NK-92 treated with Interleukin-12 subunit alpha and Interleukin-12 subunit beta, amount 100 ng/mL, for 24 hours (cell line): ENCODE data around the gene ITIH1.
"Not testable (repeated sequence)": the region's sequence is repeated elsewhere in the genome, so short reads cannot be mapped to it uniquely, and the experiment has no call there.

Source experiments
- DNase-seq: peaks from one replicate; lab custom pipeline; 2025; lab: John Stamatoyannopoulos, UW

Gene ITIH1, protein sequence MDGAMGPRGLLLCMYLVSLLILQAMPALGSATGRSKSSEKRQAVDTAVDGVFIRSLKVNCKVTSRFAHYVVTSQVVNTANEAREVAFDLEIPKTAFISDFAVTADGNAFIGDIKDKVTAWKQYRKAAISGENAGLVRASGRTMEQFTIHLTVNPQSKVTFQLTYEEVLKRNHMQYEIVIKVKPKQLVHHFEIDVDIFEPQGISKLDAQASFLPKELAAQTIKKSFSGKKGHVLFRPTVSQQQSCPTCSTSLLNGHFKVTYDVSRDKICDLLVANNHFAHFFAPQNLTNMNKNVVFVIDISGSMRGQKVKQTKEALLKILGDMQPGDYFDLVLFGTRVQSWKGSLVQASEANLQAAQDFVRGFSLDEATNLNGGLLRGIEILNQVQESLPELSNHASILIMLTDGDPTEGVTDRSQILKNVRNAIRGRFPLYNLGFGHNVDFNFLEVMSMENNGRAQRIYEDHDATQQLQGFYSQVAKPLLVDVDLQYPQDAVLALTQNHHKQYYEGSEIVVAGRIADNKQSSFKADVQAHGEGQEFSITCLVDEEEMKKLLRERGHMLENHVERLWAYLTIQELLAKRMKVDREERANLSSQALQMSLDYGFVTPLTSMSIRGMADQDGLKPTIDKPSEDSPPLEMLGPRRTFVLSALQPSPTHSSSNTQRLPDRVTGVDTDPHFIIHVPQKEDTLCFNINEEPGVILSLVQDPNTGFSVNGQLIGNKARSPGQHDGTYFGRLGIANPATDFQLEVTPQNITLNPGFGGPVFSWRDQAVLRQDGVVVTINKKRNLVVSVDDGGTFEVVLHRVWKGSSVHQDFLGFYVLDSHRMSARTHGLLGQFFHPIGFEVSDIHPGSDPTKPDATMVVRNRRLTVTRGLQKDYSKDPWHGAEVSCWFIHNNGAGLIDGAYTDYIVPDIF

DNA sequence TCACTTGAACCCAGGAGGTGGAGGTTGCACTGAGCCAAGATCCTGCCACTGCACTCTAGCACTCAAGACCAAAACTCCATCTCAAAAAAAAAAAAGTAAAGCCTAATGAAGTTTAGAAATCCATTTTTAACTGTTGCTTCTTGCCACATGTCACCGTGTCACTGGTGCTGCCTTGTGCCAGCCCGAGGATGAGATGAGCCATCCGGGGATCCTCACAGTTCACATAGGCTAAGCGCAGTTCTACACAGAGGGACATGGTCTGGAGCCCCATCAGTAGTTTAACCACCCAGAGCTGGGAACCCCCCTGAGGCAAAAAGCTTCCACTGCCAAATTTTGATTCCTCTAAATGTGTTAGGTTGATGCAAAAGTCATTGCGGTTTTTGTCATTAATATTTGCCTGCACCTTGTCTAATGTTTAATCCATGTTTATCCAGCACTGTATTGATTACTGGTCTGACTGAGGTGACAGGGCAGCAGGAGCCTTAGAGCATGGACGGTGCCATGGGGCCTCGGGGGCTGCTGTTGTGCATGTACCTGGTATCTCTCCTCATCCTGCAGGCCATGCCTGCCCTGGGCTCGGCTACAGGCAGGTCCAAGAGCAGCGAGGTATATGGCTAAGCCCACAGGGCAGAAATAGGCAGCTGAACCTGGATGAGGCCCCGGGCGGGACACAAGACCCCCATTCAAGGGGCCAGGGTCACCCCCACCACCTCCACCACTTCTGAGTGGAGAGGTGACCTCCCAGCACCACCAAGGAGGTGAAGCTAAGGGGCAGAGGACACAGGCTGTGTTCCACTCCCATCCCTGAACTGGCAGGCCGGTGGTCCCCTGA, at the start of gene ITIH1:
TSS of gene ITIH1 (plus strand) at position 473 of the 832 bp plus-strand sequence. CDS start at position 490, 17 bp downstream.
- no peak for DNase-seq

DNA sequence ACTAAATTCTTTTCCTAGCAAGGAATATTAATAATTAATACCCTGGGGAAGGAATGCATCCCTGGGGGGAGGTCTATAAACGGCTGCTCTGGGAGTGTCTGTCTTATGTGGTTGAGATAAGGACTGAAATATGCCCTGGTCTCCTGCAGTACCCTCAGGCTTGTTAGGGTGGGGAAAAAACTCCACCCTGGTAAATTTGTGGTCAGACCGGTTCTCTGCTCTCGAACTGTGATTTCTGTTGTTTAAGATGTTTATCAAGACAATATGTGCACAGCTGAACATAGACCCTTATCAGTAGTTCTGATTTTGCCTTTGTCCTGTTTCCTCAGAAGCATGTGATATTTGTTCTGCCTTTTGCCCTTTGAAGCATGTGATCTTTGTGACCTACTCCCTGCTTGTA, 48.6 kb upstream of the ITIH1 start:
- not testable (repeated sequence) for DNase-seq

DNA sequence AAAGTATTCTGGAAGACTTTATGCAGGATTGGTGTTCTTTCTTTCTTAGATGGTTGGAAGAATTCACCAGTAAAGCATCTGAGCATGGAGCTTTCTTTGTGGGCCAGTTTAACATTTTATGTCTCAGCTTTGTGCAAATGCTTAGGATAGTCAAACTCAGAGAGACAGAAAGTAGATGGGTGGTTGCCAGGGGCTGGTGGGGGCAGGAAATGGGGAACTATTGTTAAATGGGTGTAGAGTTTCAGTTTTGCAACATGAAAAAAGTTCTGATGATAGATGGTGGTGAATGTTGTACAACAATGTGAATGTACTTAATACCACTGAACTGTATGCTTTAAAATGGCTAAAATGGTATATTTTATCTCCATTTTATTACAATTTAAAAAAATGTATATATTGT, 46.7 kb upstream of the ITIH1 start:
- DNase-seq, result no peak

DNA sequence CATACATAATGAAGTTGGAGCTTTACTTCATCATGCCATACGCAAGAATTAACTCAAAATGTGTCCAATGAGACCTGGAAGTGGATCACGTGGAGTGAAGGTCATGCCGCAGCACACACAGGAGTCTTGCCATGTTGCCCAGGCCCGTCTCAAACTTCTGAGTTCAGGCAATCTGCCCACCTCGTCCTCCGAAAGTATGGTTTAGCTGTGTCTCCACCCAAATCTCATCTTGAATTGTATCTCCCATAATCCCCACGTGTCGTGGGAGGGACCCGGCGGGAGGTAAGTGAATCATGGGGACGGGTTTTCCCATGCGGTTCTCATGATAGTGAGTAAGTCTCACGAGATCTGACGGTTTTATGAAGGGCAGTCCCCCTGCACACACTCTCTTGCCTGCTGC, 45.8 kb upstream of the ITIH1 start:
- DNase-seq, result no peak

DNA sequence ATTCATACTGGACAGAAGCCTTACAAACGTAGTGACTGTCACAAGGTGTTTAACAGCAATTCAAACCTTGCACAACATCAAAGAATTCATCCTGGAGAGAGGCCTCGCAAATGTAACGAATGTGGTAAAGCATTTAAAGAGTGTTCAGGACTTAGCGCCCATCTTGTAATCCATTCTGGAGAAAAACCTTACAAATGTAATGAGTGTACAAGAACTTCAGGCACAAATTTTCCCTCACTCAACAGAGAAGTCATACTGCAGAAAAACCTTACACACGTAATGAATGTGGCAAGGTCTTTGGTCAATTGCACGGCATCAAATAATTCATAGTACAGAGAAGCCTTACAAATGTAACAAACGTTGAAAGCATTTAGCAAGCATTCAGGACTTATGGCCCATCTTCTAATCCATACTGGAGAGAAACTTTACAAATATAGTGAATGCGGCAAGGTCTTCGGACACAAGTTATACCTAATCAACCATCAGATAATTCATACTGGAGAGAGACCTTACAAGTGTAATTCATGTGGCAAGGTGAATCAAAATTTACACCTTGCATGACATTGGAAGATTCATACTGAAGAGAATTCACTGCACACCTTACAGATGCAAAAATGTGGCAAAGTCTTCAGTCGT, 44.0 kb upstream of the ITIH1 start:
- DNase-seq, result no peak

DNA sequence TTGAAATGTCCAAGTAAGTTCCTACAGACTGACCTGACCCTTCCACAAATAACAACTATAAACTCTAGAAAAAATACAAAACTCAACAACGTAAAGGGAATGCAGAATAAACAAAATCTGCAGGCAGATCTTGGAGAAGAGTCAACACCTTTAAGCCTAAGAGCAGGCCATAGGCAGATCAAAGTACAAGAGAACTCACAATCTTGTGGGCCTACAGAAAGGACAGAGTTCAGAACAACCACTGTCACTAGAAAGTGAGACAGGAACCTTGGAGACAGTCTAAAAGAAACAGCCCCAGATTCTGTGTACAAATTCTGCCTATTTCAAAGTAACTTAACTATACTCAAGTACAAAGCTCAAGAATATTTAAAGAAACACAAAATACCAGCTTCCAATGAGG, 37.7 kb upstream of the ITIH1 start:
- DNase-seq, result no peak

DNA sequence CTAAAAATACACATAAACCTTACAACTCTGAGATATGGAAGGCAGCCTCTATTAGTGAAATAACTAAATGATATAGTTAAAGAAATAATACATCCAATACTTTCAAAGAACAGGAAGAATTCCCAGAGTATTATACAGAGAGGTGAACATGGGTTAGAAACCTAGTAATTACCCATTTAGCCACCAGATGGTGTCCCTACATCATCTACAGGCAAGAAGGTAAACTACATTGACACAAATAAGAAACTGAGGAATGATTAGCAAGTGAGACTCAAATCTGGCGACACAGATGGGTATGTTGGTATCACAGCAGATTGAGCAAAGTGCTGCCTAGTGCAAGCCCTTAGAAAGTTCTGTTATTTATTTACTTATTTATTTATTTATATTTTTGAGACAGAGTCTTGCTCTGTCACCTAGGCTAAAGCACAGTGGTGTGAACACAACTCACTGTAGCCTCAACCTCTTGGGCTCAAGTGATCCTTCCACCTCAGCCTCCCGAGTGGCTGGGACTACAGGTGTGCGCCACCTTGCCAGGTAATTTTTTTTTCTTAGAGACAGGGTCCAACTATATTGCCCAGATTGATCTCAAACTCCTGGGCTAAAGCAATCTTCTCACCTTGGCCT, 34.9 kb upstream of the ITIH1 start:
- no peak for DNase-seq

DNA sequence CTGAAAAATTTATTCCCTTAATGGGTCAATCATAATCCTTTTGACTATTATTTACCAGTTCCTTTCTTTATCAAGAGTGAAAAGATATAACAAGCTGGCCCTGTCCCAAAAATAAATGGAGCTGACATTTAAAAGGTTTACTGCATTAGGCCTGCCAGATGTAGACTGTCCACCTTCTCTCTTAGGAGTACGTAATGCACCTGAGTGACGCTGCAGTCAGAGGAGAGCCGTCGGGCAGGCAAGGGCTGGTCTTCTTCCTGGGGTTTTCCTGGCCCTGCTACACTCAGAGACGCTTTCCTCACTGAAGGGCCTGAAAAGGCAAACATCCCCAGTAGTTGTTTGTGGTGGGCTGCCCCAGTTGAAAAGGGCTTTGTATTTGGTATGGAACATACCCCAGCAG, 34.2 kb upstream of the ITIH1 start:
- DNase-seq, result no peak

DNA sequence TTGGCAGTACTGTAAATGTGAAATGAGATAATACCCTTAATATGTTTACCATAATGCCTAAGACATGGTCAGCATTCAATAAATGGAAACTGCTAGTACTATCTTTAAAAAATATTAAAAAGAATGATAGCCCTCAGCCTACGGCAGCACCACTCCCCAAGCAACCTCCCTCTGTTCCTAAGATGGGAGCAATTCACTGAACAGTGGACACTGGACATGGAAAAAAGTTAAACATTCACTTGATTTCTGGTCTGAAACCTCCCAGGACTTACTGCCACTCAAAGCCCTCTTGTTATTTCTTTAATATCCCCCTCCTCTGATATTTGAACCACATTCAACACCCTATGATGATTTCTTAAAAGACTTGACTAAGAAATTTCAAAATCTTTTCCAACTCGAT, 33.7 kb upstream of the ITIH1 start:
- DNase-seq, result no peak

DNA sequence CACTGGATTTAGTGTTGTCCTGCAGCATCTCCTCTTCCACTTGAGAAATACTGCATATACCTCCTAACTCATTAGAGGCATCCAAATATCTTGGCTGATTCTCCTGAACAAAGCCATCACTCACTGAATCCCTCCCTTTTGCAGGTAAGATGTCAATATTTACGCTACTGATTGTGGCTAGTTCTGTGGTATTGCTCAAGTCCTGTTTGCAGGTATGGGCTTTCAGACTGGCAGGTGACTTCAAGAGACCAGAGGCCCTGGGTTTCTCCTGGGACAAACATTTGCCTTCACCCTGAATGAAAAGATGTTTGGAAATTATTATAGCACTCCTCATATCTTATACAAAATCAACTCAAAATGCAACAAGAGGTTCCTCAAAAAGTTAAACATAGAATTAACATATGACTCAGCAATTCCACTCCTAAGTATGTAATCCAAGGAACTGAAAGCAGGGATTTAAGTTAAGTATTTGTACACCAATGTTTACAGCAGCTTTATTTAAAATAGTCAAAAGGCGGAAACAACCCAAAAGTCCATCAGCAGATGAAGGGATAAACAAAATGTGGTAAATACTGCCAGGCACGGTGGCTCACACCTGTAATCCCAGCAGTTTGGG, 25.2 kb upstream of the ITIH1 start:
- no peak for DNase-seq

DNA sequence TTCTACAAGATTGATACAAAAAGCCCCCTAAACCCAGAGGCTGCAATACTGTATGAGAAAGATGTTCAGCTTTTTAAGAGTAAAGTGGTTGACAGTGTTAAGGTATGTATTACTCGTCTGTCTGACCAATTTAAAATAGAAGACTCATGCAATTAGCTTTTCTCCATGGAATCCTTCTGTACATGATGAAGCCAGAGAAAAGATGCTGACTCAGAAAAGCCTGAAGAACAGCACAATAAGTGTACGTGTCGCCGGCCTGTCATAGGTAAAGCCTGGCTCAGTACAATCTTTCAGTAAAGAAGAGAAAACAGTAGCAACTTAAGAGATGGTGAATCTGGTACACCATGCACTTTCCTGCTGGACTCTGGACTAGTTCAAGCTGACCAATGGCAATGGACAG, 23.0 kb upstream of the ITIH1 start:
- no peak for DNase-seq

DNA sequence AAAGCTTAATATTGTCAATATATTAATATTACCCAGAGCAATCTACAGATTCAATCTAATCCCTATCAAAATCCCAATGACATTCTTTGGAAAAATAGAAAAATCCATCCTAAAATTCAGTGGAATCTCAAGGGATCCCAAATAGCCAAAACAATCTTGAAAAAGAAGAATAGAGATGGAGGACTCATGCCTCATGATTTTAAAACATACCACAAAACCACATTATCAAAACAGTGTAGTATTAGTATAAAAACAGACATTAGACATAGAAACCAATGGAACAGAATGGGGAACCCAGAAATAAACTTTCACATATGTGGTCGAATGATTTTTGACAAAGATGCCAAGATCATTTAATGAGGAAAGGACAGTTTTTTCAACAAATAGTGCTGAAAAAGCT, 21.3 kb upstream of the ITIH1 start:
- DNase-seq, result no peak

DNA sequence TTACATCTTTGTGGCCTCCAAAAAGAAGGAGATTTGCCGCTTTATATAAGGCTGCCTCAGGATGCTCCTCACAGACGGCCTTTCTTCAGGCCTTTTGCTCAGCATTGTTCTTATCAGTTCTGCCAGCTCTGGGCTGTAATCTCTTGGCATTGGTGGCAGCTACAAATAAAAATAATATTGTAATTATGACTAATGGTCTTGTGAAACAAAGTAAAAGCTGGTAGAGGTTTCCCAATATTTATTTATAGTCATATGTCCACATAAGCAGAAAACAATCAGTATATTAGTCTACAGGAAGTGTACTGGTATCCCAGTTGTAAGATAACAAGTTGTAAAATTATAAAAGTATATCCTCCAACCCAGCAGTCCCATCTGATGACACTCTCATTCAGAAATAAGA, 13.9 kb upstream of the ITIH1 start:
- no peak for DNase-seq

DNA sequence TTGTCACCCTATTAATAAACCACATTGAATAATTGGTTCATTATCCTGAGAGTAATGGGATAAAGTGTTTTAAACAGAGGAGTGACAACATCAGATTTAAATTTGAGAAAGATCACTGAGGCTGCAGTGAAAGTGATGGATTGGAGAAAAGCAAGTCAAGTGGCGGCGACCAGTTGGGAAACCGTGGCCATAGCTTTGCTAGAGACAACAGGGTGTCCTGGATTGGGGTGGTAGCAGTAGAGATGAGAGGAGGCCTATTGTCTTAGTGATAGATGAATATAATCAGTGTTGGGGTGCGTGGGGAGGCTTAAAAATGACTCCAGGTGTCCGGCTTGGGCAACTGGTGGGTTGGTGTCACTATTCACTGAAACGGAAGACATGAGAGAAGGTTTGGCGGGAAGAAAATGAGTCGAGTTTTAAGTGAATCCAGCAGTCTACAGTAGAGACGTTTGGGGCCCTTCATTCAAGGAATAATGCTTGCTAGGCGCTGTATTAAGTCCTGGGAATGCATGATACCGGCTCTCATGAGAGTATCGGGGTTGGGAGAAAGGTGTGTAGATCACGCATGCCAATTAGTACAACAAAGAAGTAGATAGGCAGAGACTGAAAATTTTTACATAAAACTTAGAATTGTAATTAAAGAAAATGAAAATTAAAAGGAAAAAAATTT, 7.5 kb upstream of the ITIH1 start:
- no peak for DNase-seq

DNA sequence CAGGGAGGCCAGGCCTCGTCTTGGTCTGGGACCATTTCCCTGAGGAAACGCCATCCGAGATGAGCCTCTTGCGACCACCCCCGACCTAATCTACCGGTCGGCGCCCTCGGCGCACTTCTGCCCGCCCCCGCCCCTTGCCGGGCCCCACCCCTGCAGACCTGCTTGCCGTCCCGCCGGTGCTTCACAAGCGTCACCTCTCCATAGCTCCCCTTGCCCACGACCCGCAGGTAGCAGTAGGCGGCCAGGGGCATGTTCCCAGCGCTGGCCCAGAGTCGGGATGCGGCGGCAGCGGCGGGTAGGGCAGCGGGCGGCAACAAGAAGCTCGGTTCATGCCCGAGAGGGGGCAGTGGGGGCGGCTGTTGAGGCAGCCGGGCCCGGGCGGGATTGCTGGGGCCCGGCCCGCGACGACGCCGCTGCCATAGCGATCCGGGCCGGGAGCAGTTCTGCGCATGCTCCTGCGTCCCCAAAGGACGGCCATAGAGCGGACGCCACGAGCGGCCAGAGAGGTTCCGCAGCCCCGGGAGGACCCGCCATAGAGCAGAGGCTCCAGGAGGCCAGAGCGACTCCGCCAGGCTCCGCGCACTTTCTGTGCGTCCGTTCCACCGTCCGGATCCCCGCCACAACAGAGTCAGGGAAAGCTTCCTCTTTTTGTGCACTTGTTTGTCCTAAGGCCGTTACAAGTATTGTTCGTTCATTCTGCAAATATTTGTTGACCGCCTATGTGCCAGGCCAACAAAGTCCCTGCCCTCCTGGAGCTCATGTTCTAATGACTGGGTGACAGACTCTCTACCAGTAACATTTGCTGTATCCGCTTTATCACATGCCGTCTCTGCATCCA, 6.7 kb upstream of the ITIH1 start, which contains the start of gene NEK4:
TSS of gene NEK4 (minus strand) at position 445 of the 838 bp plus-strand sequence. CDS start at position 251, 194 bp downstream.
- peak; percentile 88 for DNase-seq

DNA sequence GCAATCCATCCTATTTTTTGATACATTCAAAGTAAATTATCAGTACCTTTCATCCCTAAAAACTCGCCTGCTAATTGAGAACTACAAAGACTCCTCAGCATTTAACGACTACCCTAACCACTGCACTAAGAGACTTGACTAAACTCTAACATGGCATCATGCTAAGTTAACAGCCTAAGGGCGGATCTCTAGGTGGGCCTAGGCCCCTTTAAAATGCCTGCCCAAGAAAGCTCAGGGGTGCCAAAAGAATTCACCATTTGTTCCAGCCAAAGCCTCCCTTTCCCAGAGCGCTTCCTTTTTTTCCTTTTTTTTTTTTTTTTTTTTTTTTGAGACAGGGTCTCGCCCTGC, 6.1 kb upstream of the ITIH1 start:
- no peak for DNase-seq

DNA sequence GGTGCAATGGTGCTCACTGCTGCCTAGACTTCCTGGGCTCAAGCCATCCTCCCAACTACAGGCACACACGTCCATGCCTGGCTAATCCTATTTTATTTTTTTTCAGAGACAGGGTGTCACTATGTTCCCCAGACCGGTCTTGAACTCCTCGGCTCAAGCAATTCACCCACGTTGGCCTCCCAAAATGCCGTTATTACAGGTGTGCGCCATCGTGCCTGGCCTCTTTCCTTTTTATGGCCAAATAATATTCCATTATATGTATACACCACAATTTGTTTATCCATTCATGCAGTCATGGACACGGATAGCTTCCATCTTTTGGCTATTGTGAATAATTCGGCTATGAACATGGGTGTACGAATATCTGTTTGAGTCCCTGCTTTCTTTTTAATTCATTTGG, 5.7 kb upstream of the ITIH1 start:
- no peak for DNase-seq

DNA sequence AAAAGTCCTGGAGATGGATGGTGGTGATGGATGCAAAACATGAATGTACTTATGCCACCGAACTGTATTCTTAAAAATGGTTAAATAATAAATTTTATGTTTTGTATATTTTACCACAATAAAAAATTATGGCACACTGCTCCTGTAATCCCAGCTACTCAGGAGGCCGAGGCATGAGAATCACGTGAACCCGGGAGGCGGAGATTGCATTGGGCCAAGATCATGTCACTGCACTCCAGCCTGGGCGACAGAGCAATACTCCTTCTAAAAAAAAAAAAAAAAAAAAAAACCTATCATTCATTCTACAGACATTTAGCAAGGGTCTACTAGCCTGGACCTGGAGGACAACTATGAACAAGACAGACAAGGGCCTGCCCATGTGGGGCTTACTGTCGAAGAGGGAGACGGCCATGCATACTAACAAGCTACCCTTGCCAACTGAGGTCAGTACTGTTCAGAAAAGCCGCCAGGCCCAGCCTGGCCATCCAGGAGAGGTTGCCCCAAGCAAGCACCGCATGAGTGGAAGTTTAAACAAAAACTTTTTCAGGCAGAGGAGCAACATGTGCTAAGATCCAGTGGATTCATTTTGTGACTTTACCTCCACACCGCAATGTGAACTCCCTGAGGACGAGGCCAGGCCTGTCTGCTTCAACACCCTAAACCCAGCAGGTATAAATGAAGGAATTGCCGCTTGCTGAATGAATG, 3.9 kb upstream of the ITIH1 start:
- DNase-seq, result no peak
